HG03354 (cell line): Measurements from ENCODE around the gene RNASEL.
A peak's percentile ranks its signal among the peaks of the same experiment; 100 is the strongest.
"Not testable (repeated sequence)": the region's sequence is repeated elsewhere in the genome, so short reads cannot be mapped to it uniquely, and the experiment has no call there.

Source experiments
- ATAC-seq: cut with Tn5 transposase; IDR thresholded peaks from one replicate; pipeline ENCODE4 v1.9.1; 2021; ENCODE audit warnings: mild to moderate bottlenecking; ENCODE audit not compliant: unreplicated experiment, poor library complexity, severe bottlenecking

The RNASEL gene, protein sequence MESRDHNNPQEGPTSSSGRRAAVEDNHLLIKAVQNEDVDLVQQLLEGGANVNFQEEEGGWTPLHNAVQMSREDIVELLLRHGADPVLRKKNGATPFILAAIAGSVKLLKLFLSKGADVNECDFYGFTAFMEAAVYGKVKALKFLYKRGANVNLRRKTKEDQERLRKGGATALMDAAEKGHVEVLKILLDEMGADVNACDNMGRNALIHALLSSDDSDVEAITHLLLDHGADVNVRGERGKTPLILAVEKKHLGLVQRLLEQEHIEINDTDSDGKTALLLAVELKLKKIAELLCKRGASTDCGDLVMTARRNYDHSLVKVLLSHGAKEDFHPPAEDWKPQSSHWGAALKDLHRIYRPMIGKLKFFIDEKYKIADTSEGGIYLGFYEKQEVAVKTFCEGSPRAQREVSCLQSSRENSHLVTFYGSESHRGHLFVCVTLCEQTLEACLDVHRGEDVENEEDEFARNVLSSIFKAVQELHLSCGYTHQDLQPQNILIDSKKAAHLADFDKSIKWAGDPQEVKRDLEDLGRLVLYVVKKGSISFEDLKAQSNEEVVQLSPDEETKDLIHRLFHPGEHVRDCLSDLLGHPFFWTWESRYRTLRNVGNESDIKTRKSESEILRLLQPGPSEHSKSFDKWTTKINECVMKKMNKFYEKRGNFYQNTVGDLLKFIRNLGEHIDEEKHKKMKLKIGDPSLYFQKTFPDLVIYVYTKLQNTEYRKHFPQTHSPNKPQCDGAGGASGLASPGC

DNA sequence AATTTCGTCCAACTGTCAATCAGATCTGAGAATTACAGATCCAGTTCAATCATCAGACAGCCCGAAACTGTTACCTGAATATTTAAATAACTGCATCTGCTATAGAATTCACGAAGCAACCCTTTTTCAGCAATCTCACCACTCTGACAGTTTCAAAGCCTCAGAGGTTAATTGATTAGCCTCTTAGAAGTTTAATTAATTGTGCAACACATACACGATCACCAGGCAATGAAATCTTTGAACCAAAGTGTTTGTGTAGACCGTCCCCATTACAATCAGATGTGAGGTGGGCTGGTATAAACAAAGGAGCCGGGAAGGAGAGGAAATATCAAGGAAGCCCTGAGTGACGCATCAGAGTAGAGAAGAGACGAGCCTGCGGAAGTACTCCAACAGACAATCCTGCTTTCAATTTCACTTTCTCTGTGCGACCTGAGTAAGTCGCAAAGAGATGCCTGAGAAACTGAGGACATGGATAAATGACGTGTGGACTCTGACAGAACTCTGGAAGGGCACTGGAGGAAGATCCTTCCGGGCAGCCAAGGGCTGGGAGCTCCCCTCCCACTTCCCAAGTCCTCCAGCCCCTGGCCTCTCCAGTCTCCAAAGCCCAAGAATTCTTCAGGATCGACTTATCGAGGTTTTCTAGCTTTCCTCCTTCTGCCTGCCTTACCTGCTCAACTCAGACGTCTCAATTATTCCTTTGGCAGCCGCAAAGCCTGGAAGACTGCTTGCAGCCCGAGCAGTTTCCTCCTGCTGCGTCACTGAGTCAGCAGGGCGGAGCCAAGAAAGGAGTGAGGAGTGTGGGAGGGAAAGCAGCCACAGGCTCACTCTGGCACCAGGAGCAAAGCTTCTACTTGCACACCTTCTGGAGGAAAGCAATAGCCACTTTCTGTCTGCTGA lies at the start of gene RNASEL:
Gene RNASEL (minus strand): TSS at position 757 of the 897 bp plus-strand sequence. CDS start 2,450 bp downstream, outside the sequence.
- ATAC-seq = peak; percentile 91

GRCh38 chr1:182637769-182638168 lies 48.7 kb upstream of the RNASEL start:
- no peak for ATAC-seq

- no peak for ATAC-seq
Measured at GRCh38 chr1:182635871-182636270, 46.8 kb upstream of the RNASEL start.

DNA sequence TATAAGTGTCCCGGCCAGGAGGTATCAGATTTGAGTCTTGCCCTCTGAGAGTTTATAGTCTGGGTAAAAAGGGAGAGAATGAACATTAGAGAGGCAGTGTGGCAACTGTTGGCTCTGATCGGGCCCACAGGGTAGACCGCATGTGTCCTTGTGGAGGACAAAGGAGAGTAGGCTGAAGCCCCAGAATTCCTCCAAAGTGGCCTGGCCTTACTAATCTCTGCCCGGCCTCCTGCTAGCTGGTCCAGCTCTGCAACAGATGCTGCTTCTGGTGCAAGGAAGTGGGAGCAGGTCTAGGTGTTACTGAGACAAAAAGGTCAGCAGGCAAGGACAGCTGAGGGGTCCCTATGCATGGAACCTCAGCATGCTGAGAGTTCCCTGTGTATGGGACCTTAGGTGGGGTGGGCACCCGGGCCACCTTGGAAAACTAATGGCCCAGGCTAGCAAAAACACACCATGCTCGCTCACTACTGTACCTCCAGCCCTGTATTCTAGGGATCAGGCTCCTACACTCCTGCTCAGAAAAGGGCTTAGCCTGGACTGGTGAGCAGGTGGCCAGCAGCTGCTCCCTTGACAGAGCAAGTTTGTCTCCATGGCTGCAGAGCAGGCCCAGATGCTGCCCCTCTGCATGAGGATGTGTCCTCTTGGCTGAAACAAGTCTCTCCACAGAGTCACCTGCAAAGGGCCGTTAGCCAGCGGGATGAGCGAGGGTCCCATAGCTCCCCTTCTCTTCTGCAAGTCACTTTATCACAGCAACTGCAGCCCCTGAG lies 45.4 kb upstream of the RNASEL start:
- ATAC-seq = no peak

- ATAC-seq = no peak
Measured at GRCh38 chr1:182633657-182634281, 44.7 kb upstream of the RNASEL start.

GRCh38 chr1:182633031-182633430 lies 44.0 kb upstream of the RNASEL start:
- ATAC-seq = no peak

GRCh38 chr1:182632441-182632857 lies 43.4 kb upstream of the RNASEL start:
- not testable (repeated sequence) for ATAC-seq

DNA sequence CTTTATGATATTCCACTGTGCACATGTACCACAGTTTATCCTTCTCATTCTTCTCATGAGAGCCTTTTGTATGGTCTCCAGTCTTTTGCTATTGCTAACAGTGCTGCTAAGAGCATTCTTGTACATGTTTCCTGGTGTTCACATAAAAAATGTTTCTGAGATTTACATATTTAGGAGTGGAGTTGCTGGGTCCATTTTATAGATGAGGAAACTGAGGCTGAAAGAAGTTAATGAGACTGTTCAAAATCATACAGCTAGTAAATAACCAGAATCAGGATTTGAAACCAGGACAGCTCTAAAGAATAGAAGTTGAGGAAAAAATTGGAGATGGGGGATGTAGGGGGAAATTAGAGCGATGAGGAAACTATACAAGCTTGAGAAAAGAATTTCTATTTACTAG lies 42.9 kb upstream of the RNASEL start:
- ATAC-seq = no peak

GRCh38 chr1:182631053-182631677 lies 42.1 kb upstream of the RNASEL start:
- no peak for ATAC-seq

GRCh38 chr1:182630586-182630985 lies 41.5 kb upstream of the RNASEL start:
- ATAC-seq = no peak

- peak; percentile 59 for ATAC-seq
Measured at GRCh38 chr1:182629499-182630096, 40.5 kb upstream of the RNASEL start.

DNA sequence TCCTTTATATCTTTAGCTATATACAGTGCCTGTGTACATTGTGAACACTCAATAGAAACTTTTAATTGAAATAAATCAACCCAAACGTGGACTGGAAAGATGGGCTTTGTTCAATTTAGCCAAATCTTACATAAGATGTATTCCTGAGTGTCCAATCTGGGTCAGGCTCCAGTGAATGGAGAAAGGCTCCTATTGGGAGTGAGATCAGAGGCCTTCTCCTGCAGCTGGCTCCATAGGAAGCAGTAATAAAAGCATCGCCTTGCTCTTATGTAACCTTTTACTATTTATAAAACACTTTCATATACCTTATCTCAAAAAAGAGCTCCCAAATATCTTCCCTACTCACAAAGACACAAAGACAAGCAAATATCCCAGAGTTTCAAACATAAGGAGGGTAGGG lies 40.0 kb upstream of the RNASEL start:
- ATAC-seq = no peak

DNA sequence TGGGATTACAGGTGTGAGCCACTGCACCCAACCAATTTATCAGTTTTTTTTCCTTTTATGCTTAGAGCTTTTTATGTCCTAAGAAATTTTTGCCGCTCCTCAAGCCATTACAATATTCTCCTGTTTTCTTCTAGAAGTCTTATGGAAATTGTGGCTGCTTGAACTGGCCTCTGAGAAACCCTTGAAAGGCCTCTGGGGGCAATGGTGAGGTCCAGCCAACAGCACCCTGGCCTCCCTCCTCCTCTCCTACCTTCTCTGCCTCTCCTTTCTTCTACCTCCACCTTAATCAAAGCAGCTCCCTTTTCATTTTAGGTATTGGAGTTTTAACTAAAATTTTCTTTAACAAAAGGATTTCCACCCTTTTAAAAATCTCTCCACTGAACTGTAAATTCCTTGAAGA lies 39.6 kb upstream of the RNASEL start:
- ATAC-seq = no peak

GRCh38 chr1:182627622-182628021 lies 38.6 kb upstream of the RNASEL start:
- no peak for ATAC-seq

- ATAC-seq = no peak
Measured at GRCh38 chr1:182626527-182626926, 37.5 kb upstream of the RNASEL start.

DNA sequence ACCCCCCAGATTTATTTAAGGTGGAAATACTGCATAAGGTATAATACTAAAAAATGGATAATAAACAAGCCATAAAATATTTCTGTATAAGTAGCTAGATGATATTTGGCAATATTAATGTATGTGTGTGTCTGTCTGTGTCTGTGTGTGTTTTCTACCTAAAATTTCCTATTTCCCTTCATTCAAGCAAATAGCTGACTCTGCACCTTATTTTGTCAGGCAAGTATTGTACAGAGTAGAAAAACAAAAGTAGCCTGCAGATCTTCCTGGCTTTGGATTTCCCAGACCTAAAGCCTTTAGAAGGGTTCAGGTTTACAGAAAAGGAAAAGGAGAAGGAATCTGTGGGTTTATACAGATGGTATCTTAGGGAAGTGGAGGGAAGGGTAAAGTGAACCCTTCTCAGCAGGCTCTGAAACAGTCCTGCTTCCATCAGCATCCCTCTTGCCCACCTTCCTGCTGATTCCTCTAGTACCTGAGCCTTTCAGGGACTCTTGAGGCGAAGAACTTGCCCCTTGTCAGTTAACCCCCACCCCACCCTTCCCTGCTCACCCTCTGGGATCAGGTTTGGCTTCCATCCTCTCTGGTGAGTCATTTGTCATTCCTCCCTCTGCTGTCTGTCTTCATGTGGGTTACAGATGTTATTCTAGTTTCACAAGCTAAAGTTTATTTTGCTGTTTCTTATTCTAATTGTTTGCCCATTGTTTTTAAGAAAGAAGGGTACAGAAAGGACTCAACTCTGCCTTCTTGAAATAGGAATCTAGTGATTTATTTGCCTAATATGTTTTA lies 36.9 kb upstream of the RNASEL start:
- peak; percentile 29 for ATAC-seq

GRCh38 chr1:182625024-182625423 lies 36.0 kb upstream of the RNASEL start:
- no peak for ATAC-seq
